Motor neuron (in vitro differentiated cells): ENCODE results near the gene MAP3K3. TPM values are rescaled to one million over a fixed set of nuclear protein-coding genes. Genes with fewer than 3 reads are reported as not detected.
A peak's percentile ranks its signal among the peaks of the same experiment; 100 is the strongest.

ENCODE experiments used
- ATAC-seq, 8 experiments: fragments of 200-7000 bp; cut with Tn5 transposase; replicated peaks in 6 of 8; 2 replicates each; pipeline ENCODE4 v1.8.0; 2021; ENCODE audit warnings: mild to moderate bottlenecking in 8 of 8, moderate library complexity in 8 of 8
- H3K27ac ChIP-seq, 2 donors: fragments of 250-450 bp; sonication (Bioruptor Pico); 2 replicates each; pipeline ENCODE4 v1.9.0; 2021; ENCODE audit warnings: antibody characterized with exemption in 2 of 2, mild to moderate bottlenecking in 2 of 2, moderate library complexity in 1 of 2
- H3K4me1 ChIP-seq, 2 donors: fragments of 250-450 bp; sonication (Bioruptor Pico); replicated peaks in 1 of 2; 2 replicates each; pipeline ENCODE4 v1.6.1; 2021; ENCODE audit warnings: antibody characterized with exemption in 2 of 2, mild to moderate bottlenecking in 2 of 2, moderate library complexity in 1 of 2
- H3K4me3 ChIP-seq, 5 donors: fragments of 250-450 bp; sonication (Bioruptor Pico); 2 replicates each; pipeline ENCODE4 v1.9.0; 2021; ENCODE audit warnings: antibody characterized with exemption in 5 of 5, mild to moderate bottlenecking in 5 of 5, moderate library complexity in 4 of 5
- WGBS, 10 experiments: fragments of 450-650 bp; shearing (Covaris generic); methylation state at CpG; one replicate each; pipeline ENCODE4 v1.0.0; 2022; 5-methylcytosine and 5-hydroxymethylcytosine counted together
- in situ Hi-C, 9 experiments: fragments of 400-800 bp; cut with MboI; loops; one replicate each; pipeline ENCODE4 v1.15.0; 2021; ENCODE audit warnings: low sequenced_read_pairs in 9 of 9, low pct_unique_long_range_greater_than_20kb in 2 of 9; ENCODE audit not compliant: unreplicated experiment in 9 of 9
- total RNA-seq, 8 experiments: library from RNA; unstranded; fragments of 300-600 nt; gene quantifications; 2 replicates each; pipeline versions ENCODE4 v1.2.3 to v1.2.4, GENCODE V29; 2022

MAP3K3 gene
- total RNA-seq, 8 experiments from 2014 or later: 11.0 to 25.4 (median 15.1) TPM

- in situ Hi-C loops: no loop called here
Measured at GRCh38 chr17:63700528-63701455, 78.6 kb downstream of the MAP3K3 start.

GRCh38 chr17:63701456-63701820 is 79.2 kb downstream of the MAP3K3 start:
- WGBS, 10 experiments: 71 to 100% (median 80%) methylated on average over 1 to 4 of the region's 10 CpGs; no CpG with 5 or more reads in 6 of the 10 experiments
- no peak for ATAC-seq
- Histone ChIP-seq H3K27ac (no peak overlapping the region), H3K4me1 (peaks cover 18 to 37% of the 10 kb centered on the region in 2 donors), H3K4me3 (peak overlapping the region in 3 of 5 donors; percentile 55 to 86 (median 77))
- in situ Hi-C loops: no loop called here

More at GRCh38 chr17:63700528-63701455, 78.6 kb downstream of the MAP3K3 start:
- 22 to 61% (median 40%) methylated on average over 3 to 13 of the region's 88 CpGs; no CpG with 5 or more reads in 5 of the 10 experiments for WGBS, 10 experiments
- ATAC-seq: peak; percentile 5 to 50 (median 42)
- H3K4me3 ChIP-seq: peak overlapping the region; percentile 55 to 97 (median 77)
- peaks cover 18 to 37% of the 10 kb centered on the region in 2 donors for H3K4me1 ChIP-seq
- H3K27ac ChIP-seq: peak overlapping the region; percentile 89 to 92

- Histone ChIP-seq H3K4me1 (peaks cover 18 to 36% of the 10 kb centered on the region in 2 donors), H3K27ac (no peak overlapping the region), H3K4me3 (no peak overlapping the region)
- WGBS, 10 experiments: 78 to 100% (median 93%) methylated on average over 3 of the region's 19 CpGs; no CpG with 5 or more reads in 7 of the 10 experiments
- in situ Hi-C loops: no loop called here
- no peak for ATAC-seq
Measured at GRCh38 chr17:63701868-63702720, 79.9 kb downstream of the MAP3K3 start.

GRCh38 chr17:63702721-63703015 is 80.5 kb downstream of the MAP3K3 start:
- ATAC-seq: no peak
- in situ Hi-C loops: no loop called here
- WGBS, 10 experiments: 66 to 100% (median 87%) methylated on average over 1 to 6 of the region's 6 CpGs; no CpG with 5 or more reads in 4 of the 10 experiments
- Histone ChIP-seq H3K4me1 (peaks cover 18 to 31% of the 10 kb centered on the region in 2 donors), H3K27ac (no peak overlapping the region), H3K4me3 (no peak overlapping the region)

- Histone ChIP-seq H3K27ac (no peak overlapping the region), H3K4me3 (no peak overlapping the region), H3K4me1 (peaks cover 18 to 27% of the 10 kb centered on the region in 2 donors)
- 80 to 100% (median 82%) methylated on average over 2 to 5 of the region's 5 CpGs; no CpG with 5 or more reads in 7 of the 10 experiments for WGBS, 10 experiments
- in situ Hi-C loops: no loop called here
- no peak for ATAC-seq
Measured at GRCh38 chr17:63703029-63703428, 80.8 kb downstream of the MAP3K3 start.

GRCh38 chr17:63703556-63704258 is 81.5 kb downstream of the MAP3K3 start:
- Histone ChIP-seq H3K27ac (no peak overlapping the region), H3K4me3 (no peak overlapping the region), H3K4me1 (peaks cover 18 to 22% of the 10 kb centered on the region in 2 donors)
- in situ Hi-C loops: no loop called here
- ATAC-seq: no peak
- 90 to 100% (median 100%) methylated on average over 1 to 9 of the region's 16 CpGs; no CpG with 5 or more reads in 5 of the 10 experiments for WGBS, 10 experiments

GRCh38 chr17:63704259-63704576 is 82.0 kb downstream of the MAP3K3 start:
- Histone ChIP-seq H3K4me3 (no peak overlapping the region), H3K27ac (no peak overlapping the region), H3K4me1 (peaks cover 18% of the 10 kb centered on the region in 2 donors)
- 100% methylated on average over 1 of the region's 11 CpGs; no CpG with 5 or more reads in 9 of the 10 experiments for WGBS, 10 experiments
- in situ Hi-C loops: no loop called here
- ATAC-seq: no peak

GRCh38 chr17:63704836-63705235 is 82.6 kb downstream of the MAP3K3 start:
- WGBS, 10 experiments: 20 to 100% (median 88%) methylated on average over 1 to 6 of the region's 9 CpGs; no CpG with 5 or more reads in 4 of the 10 experiments
- no peak overlapping the region for H3K4me3 ChIP-seq
- H3K27ac ChIP-seq: no peak overlapping the region
- peaks cover 18% of the 10 kb centered on the region in 2 donors for H3K4me1 ChIP-seq
- no peak for ATAC-seq
- in situ Hi-C loops: no loop called here

GRCh38 chr17:63705657-63706056 is 83.4 kb downstream of the MAP3K3 start:
- in situ Hi-C loops: no loop called here
- Histone ChIP-seq H3K27ac (no peak overlapping the region), H3K4me3 (no peak overlapping the region), H3K4me1 (peaks cover 13 to 17% of the 10 kb centered on the region in 2 donors)
- WGBS, 10 experiments: 69 to 100% (median 96%) methylated on average over 1 to 3 of the region's 3 CpGs; no CpG with 5 or more reads in 5 of the 10 experiments
- ATAC-seq: no peak

GRCh38 chr17:63706336-63707082 is 84.3 kb downstream of the MAP3K3 start:
- ATAC-seq: no peak
- Histone ChIP-seq H3K4me1 (peaks cover 4 to 9% of the 10 kb centered on the region in 2 donors), H3K4me3 (no peak overlapping the region), H3K27ac (no peak overlapping the region)
- in situ Hi-C loops: no loop called here
- WGBS, 10 experiments: 55 to 100% (median 95%) methylated on average over 1 to 5 of the region's 7 CpGs; no CpG with 5 or more reads in 2 of the 10 experiments

GRCh38 chr17:63707151-63707550 is 84.9 kb downstream of the MAP3K3 start:
- Histone ChIP-seq H3K4me3 (no peak overlapping the region), H3K27ac (no peak overlapping the region), H3K4me1 (peaks cover 2 to 4% of the 10 kb centered on the region in 2 donors)
- in situ Hi-C loops: no loop called here
- no peak for ATAC-seq
- WGBS, 10 experiments: 81 to 100% (median 94%) methylated on average over 1 to 7 of the region's 11 CpGs; no CpG with 5 or more reads in 5 of the 10 experiments

GRCh38 chr17:63709110-63709509 is 86.9 kb downstream of the MAP3K3 start:
- WGBS, 10 experiments: 82 to 100% (median 100%) methylated on average over 1 to 2 of the region's 6 CpGs; no CpG with 5 or more reads in 5 of the 10 experiments
- ATAC-seq: no peak
- in situ Hi-C loops: no loop called here

More at GRCh38 chr17:63709110-63709509, 86.9 kb downstream of the MAP3K3 start:
- Histone ChIP-seq H3K27ac (no peak overlapping the region), H3K4me3 (no peak overlapping the region), H3K4me1 (no peaks in the 10 kb centered on the region)
